ENCODE data around the gene SLC22A15.
"Not testable (repeated sequence)": the region's sequence is repeated elsewhere in the genome, so short reads cannot be mapped to it uniquely, and the experiment has no call there.

Gene SLC22A15

DNA sequence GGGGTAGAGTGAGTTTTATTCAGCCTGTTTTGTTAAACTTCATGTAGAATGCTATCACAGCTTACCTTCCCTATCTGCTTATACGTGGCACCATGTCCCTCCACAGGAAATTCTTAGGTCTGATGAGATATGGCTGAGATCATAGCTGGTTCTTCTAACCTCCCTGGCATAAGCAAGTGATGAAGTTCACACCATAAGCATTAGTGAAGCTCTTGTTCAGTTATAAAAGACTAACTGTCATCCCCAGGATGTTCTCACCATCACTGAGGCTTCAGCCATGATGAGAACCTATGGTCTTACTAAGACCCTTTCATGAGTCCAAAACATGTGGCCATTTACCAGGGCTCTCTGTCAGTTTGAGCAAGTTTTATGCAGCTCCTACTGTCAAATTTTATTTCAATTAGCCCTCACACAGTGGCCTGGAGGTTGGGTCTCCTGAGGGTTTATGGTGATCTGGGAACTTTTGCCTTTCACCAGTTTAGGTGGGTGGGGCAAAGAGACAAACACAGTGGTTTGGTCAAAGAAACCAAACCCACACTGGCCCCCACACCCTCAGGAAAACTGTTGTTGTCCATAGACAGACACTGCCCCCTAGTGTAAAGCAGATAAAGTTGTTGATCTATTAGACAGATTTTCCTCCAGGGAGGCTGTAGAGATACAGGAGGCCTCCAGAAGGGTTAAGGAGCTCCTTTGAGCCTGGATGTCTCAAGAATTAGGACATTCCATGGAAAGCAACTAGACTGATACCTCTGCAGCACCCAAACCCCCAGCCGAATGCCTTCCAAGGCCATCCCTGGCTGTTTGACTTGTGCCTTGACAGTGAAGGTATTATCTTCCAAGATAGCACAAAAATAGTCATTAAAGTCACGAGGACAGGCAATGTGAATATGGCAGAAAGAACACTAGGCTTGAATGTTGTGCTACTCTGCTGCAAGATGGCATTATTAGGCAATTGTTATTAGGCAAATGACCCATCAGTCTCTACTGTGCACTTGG, 5.0 kb downstream of the SLC22A15 start:
- peak; percentile 26 for DNase-seq (ENCODE audit: low spot score)

DNA sequence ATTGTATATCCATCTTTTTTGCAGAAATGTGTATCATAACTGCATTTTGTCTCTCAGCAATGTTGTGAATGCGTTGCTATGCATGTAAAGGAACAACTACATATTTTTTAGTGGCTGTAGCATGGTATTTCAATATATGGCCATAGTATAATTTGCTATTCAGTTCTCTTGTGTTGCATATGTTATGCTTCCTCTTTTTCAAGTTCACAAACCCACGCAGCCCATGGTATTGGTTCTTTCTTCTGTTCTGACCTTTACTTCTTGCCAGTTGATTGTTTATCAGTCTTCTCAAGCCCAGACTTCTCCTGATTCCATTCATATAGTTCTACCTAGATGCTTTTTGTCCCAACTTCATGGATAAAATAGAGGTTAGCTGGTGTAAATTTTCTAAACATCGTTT, 6.1 kb downstream of the SLC22A15 start:
- no peak for DNase-seq (ENCODE audit: low spot score)

DNA sequence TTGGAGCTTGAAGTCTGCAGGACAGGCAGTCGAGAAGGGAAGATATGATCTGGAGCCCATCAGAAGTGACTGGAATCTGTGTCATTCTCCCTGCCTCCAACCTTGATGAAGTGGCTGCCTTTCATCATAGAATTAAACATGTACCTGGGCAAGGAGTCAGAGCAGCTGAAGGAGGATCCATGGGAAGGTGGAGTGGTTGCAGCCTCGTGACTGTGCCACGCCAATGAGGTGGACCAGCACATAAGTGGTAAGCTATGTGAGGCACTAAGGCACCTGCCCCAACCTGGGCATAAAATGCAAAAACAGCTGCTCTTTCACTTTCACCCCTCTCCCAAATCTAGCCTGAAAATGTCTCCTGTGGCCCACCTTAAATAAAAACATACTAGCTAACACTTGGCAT, 7.3 kb downstream of the SLC22A15 start:
- DNase-seq (ENCODE audit: low spot score) = no peak

- no peak for DNase-seq (ENCODE audit: low spot score)
These were observed 11.3 kb downstream of the SLC22A15 start for GRCh38 chr1:115987623-115988022.

DNA sequence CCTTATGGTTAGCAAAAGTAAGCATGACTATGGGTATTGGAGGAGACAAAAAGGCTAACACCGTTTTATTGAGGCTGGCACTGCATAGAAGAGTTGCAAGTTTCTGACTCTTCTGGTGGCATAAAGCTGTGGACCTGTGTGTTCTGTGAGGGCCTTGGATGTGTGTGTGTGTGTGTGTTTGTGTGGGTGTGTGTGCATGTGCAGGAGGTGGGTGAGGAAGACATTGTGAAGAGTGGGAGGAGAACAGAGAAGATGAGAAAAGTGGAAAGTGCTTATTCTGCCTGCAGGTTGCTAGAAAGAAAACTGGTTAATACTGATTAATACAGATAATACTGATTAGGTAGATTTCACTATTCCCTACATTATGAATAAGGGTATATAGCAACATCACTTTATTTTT, 12.6 kb downstream of the SLC22A15 start:
- DNase-seq (ENCODE audit: low spot score) = no peak

DNA sequence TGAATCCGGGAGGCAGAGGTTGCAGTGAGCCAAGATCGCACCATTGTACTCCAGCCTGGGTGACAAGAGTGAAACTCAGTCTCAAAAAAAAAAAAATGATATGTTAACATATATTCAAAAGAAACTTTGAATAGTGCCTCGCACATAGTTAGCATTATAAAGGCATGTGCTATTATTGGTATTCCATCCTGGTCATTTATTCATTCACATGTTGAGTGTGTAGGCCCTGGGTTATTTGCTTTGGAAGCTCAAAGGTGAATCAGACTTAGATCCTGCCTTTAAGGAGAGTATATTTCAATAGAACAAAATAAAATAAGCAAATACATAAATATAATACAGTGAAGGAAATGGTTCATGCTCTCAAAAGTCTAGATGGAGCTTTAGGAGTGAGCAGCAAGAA, 13.4 kb downstream of the SLC22A15 start:
- DNase-seq (ENCODE audit: low spot score) = no peak

DNA sequence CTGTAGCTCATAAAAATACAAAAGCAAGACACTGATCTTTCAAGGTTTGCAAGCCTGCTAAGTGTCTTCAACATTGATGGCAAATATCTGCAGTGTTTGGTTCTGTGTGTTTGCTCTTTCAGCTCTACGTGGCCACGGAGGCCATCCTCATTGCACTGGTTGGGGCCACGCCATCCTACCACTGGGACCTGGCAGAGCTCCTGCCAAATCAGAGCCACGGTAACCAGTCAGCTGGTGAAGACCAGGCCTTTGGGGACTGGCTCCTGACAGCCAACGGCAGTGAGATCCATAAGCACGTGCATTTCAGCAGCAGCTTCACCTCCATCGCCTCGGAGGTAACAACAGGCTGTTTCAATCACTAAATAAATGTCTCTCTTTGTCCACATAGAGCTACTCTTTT, 15.6 kb downstream of the SLC22A15 start:
- no peak for DNase-seq (ENCODE audit: low spot score)

DNA sequence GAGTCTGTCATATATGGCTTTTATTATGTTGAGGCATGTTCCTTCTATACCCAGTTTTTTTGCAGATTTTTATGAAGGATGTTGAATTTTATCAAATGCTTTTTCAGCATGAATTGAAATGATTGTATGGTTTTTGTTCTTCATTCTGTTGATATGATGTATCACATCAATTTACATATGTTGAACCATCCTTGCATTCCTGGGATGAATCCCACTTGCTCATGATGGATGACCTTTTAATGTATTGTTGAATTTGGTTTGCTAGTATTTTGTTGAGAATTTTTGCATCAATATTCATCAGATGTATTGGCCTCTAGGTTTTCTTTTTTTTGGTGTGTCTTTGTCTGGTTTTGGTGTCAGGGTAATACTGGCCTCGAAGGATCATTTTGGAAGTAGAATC, 21.6 kb downstream of the SLC22A15 start:
- not testable (repeated sequence) for DNase-seq (ENCODE audit: low spot score)

DNA sequence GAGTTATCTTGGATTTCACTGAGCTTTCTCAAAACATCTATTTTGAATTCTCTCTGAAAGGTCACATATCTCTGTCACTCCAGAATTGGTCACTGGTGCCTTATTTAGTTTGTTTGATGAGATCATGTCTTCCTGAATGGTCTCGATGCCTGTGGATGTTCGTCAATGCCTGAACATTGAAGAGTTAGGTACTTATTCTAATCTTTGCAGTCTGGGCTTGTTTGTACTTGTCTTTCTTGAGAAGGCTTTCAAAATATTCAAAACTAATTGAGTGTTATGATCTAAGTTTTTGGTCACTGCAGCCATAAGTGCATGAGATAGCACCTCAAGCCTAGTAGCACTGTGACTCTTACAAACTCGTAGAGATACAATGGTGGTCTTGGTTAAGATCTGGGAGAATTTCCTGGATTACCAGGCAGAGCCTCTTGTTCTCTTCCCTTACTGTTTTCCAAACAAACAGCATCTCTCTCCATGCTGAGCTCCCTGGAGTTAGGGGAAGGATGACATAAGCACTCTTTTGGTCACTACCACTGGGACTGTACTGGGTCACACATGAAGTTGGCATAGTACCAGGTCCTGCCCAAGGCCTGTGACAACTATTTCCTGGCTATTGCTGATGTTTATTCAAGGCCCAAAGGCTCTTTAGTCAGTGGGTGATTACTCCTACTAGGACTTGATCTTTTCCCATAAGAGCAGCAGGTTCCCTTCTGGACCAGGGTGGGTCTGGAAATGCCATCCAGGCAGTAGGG, 25.6 kb downstream of the SLC22A15 start:
- DNase-seq (ENCODE audit: low spot score) = no peak

DNA sequence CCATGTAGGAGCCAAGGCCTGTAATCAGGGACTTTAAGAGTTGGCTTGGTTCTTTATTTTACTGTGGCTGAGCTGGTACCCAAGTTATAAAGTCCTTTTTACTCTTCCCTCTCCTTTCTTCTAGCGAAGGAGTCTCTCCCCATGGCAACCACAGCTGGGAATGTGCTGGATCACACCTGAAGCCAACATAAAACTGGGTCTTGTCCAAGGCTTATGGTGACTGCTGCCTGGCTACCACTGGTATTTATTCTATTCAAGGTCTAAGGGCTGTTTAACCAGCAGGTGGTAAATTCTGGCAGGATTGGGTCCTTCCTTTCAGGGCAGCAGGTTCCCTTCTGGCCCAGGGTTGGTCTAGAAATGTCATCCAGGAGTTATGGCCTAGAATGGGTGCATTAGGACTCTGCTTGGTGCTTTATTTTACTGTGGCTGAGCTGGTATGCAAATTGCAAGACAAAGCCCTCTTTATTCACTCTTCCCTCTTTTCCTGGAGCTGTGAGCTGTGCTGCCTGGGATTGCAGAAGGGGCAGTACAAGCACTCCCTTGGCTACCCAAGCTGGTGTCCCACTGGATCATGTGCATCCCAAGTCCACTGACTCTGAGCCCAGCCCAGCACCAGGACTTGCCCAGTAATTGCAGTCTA, 26.6 kb downstream of the SLC22A15 start:
- no peak for DNase-seq (ENCODE audit: low spot score)

- no peak for DNase-seq (ENCODE audit: low spot score)
These were observed 27.5 kb downstream of the SLC22A15 start for GRCh38 chr1:116003823-116004222.

- peak; percentile 14 for DNase-seq (ENCODE audit: low spot score)
These were observed 30.2 kb downstream of the SLC22A15 start for GRCh38 chr1:116006486-116006964.

GRCh38 chr1:116008656-116009390, 32.5 kb downstream of the SLC22A15 start:
- DNase-seq (ENCODE audit: low spot score) = no peak

DNA sequence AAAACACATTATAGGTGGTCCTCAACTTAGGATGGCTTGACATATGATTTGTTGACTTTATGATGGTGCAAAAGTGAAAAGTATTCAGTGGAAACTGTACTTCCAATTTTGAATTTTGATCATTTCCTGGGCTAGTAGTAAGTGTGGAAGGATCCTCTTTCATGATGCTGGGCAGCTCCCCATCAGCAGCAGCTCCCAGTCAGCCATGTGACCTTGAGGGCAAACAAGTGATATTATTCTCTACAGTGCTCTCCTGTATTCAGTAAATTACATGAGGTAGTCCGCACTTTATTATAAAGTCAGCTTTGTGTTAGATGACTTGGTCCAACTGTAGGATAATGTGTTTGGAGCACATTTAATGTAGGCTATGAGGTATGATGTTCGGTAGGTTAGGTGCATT, 36.4 kb downstream of the SLC22A15 start:
- no peak for DNase-seq (ENCODE audit: low spot score)

GRCh38 chr1:116015679-116016078, 39.4 kb downstream of the SLC22A15 start:
- DNase-seq (ENCODE audit: low spot score) = no peak

- DNase-seq (ENCODE audit: low spot score) = no peak
These were observed 41.7 kb downstream of the SLC22A15 start for GRCh38 chr1:116018007-116018406.

DNA sequence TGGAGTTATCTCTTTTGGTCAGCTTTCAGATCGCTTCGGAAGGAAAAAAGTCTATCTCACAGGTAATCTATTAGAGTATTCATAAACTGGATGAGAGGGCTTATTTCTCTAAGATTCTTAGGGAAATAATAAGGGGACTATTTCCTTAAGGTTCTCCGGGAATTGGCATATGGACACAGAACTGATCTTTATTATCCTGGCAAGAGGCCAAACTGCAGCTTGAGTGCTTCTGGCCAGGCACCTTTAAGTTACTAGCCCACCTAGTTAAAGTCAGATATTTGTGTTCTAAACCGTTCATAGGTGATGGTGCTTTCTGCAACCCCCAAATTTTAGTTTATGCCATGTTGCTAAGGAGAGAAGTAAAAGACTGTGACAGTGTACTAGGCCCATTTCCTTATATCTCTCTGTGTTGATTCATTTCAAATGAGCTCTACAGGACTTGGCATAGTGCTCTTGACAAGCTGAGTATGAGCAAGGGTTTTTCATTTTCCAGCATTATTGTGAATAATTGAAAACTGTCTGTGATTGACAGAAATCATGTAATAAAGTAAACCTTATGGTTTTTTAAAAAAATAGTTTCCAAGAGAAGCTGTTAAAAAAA, 43.4 kb downstream of the SLC22A15 start:
- no peak for DNase-seq (ENCODE audit: low spot score)

GRCh38 chr1:116020668-116021272, 44.5 kb downstream of the SLC22A15 start:
- peak; percentile 39 for DNase-seq (ENCODE audit: low spot score)

DNA sequence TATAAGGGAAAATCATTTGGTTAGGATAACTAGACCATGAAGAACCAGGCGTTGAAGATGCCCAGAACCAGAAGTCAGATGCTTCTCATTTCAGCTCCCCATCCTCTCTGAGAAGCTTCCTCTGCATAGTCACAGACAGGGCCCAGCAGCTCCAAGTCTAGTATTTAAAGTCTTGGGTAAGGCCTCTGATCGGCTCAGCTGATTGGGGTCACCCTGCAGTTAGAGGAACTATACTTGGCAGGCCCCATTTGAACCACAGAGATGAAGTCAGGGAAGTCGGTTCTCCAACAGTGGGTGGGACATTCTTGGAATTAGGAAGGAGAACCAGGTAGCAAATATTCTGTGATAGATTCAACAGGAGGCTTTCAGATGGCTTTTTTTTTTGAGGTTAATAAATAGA, 48.3 kb downstream of the SLC22A15 start:
- no peak for DNase-seq (ENCODE audit: low spot score)

GRCh38 chr1:116026631-116027030, 50.3 kb downstream of the SLC22A15 start:
- DNase-seq (ENCODE audit: low spot score) = no peak

GRCh38 chr1:116031302-116031835, 55.1 kb downstream of the SLC22A15 start:
- DNase-seq (ENCODE audit: low spot score) = no peak
